Measurements from ENCODE around the gene OSBPL5. TPM values are rescaled to one million over a fixed set of nuclear protein-coding genes. Genes with fewer than 3 reads are reported as not detected.
A peak's percentile ranks its signal among the peaks of the same experiment; 100 is the strongest.

Gene OSBPL5
- total RNA-seq, 1 experiment from 2014 or later: 16.1 TPM

- TF ChIP-seq, protein P1, sequence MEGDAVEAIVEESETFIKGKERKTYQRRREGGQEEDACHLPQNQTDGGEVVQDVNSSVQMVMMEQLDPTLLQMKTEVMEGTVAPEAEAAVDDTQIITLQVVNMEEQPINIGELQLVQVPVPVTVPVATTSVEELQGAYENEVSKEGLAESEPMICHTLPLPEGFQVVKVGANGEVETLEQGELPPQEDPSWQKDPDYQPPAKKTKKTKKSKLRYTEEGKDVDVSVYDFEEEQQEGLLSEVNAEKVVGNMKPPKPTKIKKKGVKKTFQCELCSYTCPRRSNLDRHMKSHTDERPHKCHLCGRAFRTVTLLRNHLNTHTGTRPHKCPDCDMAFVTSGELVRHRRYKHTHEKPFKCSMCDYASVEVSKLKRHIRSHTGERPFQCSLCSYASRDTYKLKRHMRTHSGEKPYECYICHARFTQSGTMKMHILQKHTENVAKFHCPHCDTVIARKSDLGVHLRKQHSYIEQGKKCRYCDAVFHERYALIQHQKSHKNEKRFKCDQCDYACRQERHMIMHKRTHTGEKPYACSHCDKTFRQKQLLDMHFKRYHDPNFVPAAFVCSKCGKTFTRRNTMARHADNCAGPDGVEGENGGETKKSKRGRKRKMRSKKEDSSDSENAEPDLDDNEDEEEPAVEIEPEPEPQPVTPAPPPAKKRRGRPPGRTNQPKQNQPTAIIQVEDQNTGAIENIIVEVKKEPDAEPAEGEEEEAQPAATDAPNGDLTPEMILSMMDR (conservative IDR thresholded peaks at IDR 0.05): no peak
- peaks cover 12% of the 10 kb centered on the region for H3K27me3 Mint-ChIP-seq (ENCODE audit: low read depth)
- Histone ChIP-seq H4K8ac (replicated peaks; ENCODE audit: insufficient read length, low read depth, low read length) (no peak overlapping the region), H2BK12ac (ENCODE audit: insufficient read length, low read depth, low read length) (no peak overlapping the region), H3K4ac (ENCODE audit: low read depth, low read length) (no peak overlapping the region), H3K4me1 (ENCODE audit: insufficient read depth, low read length) (peaks cover 5% of the 10 kb centered on the region; the same call in 1 of the 2 replicates), H2AFZ (ENCODE audit: low read length) (no peak overlapping the region), H2AK5ac (ENCODE audit: insufficient read length, low read length) (no peak overlapping the region), H4K20me1 (ENCODE audit: control insufficient read depth, insufficient read depth, insufficient read length) (no peaks in the 10 kb centered on the region), H3K18ac (ENCODE audit: insufficient read length, low read depth, low read length) (peak overlapping the region; percentile 32), H3K14ac (ENCODE audit: insufficient read depth, low read length) (peak overlapping the region; percentile 46; the same call in 1 of the 2 replicates), H3K23ac (ENCODE audit: insufficient read length, low read depth, low read length) (no peak overlapping the region), H2BK20ac (ENCODE audit: low read depth, low read length, poor library complexity, severe bottlenecking) (no peak overlapping the region), H3K79me2 (ENCODE audit: insufficient read depth, low read length) (no peaks in the 10 kb centered on the region), H3K23me2 (ENCODE audit: insufficient read length, low read depth, low read length, poor library complexity, severe bottlenecking) (no peaks in the 10 kb centered on the region), H3K27me3 (ENCODE audit: insufficient read depth, low read length) (no peaks in the 10 kb centered on the region), H3K9me3 (ENCODE audit: control insufficient read depth, low read depth, low read length) (no peaks in the 10 kb centered on the region), H4K5ac (ENCODE audit: insufficient read length, low read depth, low read length) (no peak overlapping the region), H3K27ac (ENCODE audit: insufficient read length, low read depth, low read length) (no peak overlapping the region), H3K4me2 (ENCODE audit: insufficient read depth, insufficient read length, low read length) (no peak overlapping the region), H3T11ph (ENCODE audit: low read length) (no peak overlapping the region), H3K56ac (ENCODE audit: insufficient read length, low read depth, low read length) (no peak overlapping the region), H4K91ac (ENCODE audit: insufficient read length, low read depth, low read length) (no peak overlapping the region), H2BK120ac (ENCODE audit: low read depth, low read length, poor library complexity, severe bottlenecking) (no peak overlapping the region), H2BK5ac (ENCODE audit: insufficient read length, low read length) (no peak overlapping the region), H3K79me1 (ENCODE audit: insufficient read depth, low read depth, low read length, poor library complexity, severe bottlenecking) (no peaks in the 10 kb centered on the region), H2BK15ac (ENCODE audit: low read depth, low read length) (no peak overlapping the region), H3K9ac (ENCODE audit: extremely low read depth, insufficient read length, low read length) (no peak overlapping the region)
- no CpG with 5 or more reads among the region's 19 CpGs for WGBS (ENCODE audit: extremely low coverage, insufficient read length, low lambda C conversion rate)
- H3K36me3 Mint-ChIP-seq (ENCODE audit: insufficient read depth in 1 of 3, low read depth in 3 of 3): no peaks in the 10 kb centered on the region; a peak in 1 of 7 replicates
- DNase-seq: no peak
- H3K27ac Mint-ChIP-seq: peak overlapping the region in 1 of 3 experiments; percentile 52; a peak in 1 of 7 replicates
- peaks cover 0 to 3% of the 10 kb centered on the region in 2 experiments; a peak in 1 of 5 replicates for H3K9me3 Mint-ChIP-seq
- H3K4me3 Mint-ChIP-seq: no peak overlapping the region; a peak in 1 of 5 replicates
- peaks cover 31 to 45% of the 10 kb centered on the region in 2 experiments for H3K4me1 Mint-ChIP-seq
Observed at GRCh38 chr11:3193373-3194015, 28.4 kb upstream of the OSBPL5 start.
